GM18519 (cell line): ENCODE data around the gene MIEF1.
"Not testable (repeated sequence)": the region's sequence is repeated elsewhere in the genome, so short reads cannot be mapped to it uniquely, and the experiment has no call there.

Experiments used
- ATAC-seq: cut with Tn5 transposase; IDR thresholded peaks from one replicate; pipeline ENCODE4 v1.9.1; 2021; ENCODE audit warnings: mild to moderate bottlenecking, moderate library complexity; ENCODE audit not compliant: unreplicated experiment, low FRiP score

Gene MIEF1

GRCh38 chr22:39489094-39490068 is 12.7 kb upstream of the MIEF1 start:
- ATAC-seq = no peak

- ATAC-seq = no peak
Observed at GRCh38 chr22:39490135-39490798, 11.8 kb upstream of the MIEF1 start.

- no peak for ATAC-seq
Observed at GRCh38 chr22:39490966-39491680, 11.0 kb upstream of the MIEF1 start.

GRCh38 chr22:39491696-39492095 is 10.4 kb upstream of the MIEF1 start:
- ATAC-seq = no peak

GRCh38 chr22:39492186-39492585 is 9.9 kb upstream of the MIEF1 start:
- ATAC-seq = no peak

- ATAC-seq = no peak
Observed at GRCh38 chr22:39493759-39494158, 8.3 kb upstream of the MIEF1 start.

GRCh38 chr22:39494471-39495120 is 7.5 kb upstream of the MIEF1 start:
- no peak for ATAC-seq

- no peak for ATAC-seq
Observed at GRCh38 chr22:39496131-39496838, 5.8 kb upstream of the MIEF1 start.

- no peak for ATAC-seq
Observed at GRCh38 chr22:39497429-39497828, 4.7 kb upstream of the MIEF1 start.

- ATAC-seq = no peak
Observed at GRCh38 chr22:39498368-39498767, 3.7 kb upstream of the MIEF1 start.

- no peak for ATAC-seq
Observed at GRCh38 chr22:39498802-39499201, 3.3 kb upstream of the MIEF1 start.

- ATAC-seq = no peak
Observed at GRCh38 chr22:39500101-39500500, 2.0 kb upstream of the MIEF1 start.

GRCh38 chr22:39501644-39502108 is 414 bp upstream of the MIEF1 start:
- ATAC-seq = no peak

- no peak for ATAC-seq
Observed at GRCh38 chr22:39502789-39503409, 809 bp downstream of the MIEF1 start.

- ATAC-seq = no peak
Observed at GRCh38 chr22:39503630-39504029, 1.5 kb downstream of the MIEF1 start.

GRCh38 chr22:39504071-39504470 is 2.0 kb downstream of the MIEF1 start:
- no peak for ATAC-seq

- not testable (repeated sequence) for ATAC-seq
Observed at GRCh38 chr22:39507021-39507420, 4.9 kb downstream of the MIEF1 start.

- ATAC-seq = no peak
Observed at GRCh38 chr22:39508393-39508792, 6.3 kb downstream of the MIEF1 start.

- no peak for ATAC-seq
Observed at GRCh38 chr22:39510529-39511149, 8.5 kb downstream of the MIEF1 start.
